Osteocyte (in vitro differentiated cells): ENCODE data around the gene NATD1. TPM values are rescaled to one million over a fixed set of nuclear protein-coding genes. Genes with fewer than 3 reads are reported as not detected.
A peak's percentile ranks its signal among the peaks of the same experiment; 100 is the strongest.

Experiments
- DNase-seq: peaks from one replicate; pipeline ENCODE4 v3.0.0; 2021; ENCODE audit warnings: mixed read lengths; ENCODE audit not compliant: unreplicated experiment; ENCODE audit errors: extremely low spot score
- H3K27ac Mint-ChIP-seq: one replicate; pipeline ENCODE4 v1.8.0; 2021; ENCODE audit warnings: mild to moderate bottlenecking, mixed read lengths; ENCODE audit not compliant: unreplicated experiment
- H3K27me3 Mint-ChIP-seq: one replicate; pipeline ENCODE4 v1.8.0; 2021; ENCODE audit warnings: mixed read lengths; ENCODE audit not compliant: unreplicated experiment
- H3K36me3 Mint-ChIP-seq: one replicate; pipeline ENCODE4 v1.8.0; 2021; ENCODE audit warnings: mixed read lengths; ENCODE audit not compliant: unreplicated experiment
- H3K4me1 Mint-ChIP-seq: one replicate; pipeline ENCODE4 v1.8.0; 2021; ENCODE audit warnings: mixed read lengths; ENCODE audit not compliant: unreplicated experiment
- H3K4me3 Mint-ChIP-seq: one replicate; pipeline ENCODE4 v1.8.0; 2021; ENCODE audit warnings: mild to moderate bottlenecking, moderate library complexity, mixed read lengths; ENCODE audit not compliant: unreplicated experiment
- H3K9me3 Mint-ChIP-seq: one replicate; pipeline ENCODE4 v1.8.0; 2021; ENCODE audit warnings: mixed read lengths; ENCODE audit not compliant: unreplicated experiment
- total RNA-seq: library from RNA; stranded (reverse); gene quantifications from 2 replicates; pipeline ENCODE4 v1.2.1, GENCODE V29; 2021
- TF ChIP-seq, protein P1 (sequence below): fragments of 200-600 bp; sonication (generic); IDR thresholded peaks from 2 replicates; pipeline ENCODE4 v1.5.0; 2021; ENCODE audit warnings: antibody characterized with exemption, mild to moderate bottlenecking, moderate library complexity

The NATD1 gene
- total RNA-seq, 1 donor from 2014 or later, result 18.5 TPM

DNA sequence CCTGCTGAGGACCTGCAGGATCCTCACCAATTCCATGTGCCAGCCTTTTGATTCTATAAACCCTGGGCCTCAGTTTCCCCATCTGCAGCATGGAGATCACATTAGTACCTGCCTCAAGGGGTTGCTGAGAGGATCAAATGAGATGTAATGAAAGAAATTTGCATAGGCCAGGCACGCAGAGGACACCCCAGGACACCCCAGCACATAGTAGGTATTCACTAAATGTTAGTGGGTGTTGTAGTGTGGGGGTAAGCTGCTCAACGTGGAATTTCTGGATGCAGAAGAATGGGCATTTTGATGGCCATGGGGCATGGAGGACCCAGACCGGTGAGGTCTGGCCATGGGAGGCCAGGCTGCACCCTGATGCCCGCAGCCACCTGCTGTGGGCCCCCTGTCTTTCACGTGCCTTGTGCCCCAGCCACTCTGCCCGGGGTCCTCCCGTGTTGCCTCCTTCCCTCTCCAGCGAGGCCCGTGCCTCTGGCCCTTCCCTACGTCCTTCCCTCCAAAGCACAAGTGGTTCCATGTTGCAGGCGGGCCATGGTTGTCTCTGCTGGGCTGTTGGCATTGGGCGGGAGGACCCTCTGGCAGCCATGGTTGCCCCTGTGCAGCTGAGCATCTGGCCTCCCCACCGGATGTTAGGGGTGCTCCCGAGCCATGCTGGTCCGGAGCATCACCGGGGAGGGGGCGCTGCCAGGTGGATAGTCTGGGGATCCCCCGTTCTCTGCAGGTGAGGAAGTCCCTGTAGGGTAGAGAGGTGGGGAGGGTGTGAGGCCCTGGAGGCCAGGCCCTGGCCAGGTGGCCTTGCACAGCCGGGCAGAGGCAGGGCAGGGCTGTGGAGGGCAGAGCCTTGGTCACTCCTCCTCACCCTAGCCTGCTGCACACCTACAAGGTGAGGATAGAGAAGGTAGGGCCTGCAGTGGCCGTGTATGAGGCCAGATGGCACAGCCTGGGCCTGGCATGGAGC, 39.9 kb upstream of the NATD1 start:
- no peaks in the 10 kb centered on the region for H3K27me3 Mint-ChIP-seq
- H3K27ac Mint-ChIP-seq, result no peak overlapping the region
- no peaks in the 10 kb centered on the region for H3K9me3 Mint-ChIP-seq
- peak; percentile 85 for DNase-seq
- H3K4me1 Mint-ChIP-seq, result peaks cover 33% of the 10 kb centered on the region
- no peak overlapping the region for H3K4me3 Mint-ChIP-seq
- TF ChIP-seq, protein P1, sequence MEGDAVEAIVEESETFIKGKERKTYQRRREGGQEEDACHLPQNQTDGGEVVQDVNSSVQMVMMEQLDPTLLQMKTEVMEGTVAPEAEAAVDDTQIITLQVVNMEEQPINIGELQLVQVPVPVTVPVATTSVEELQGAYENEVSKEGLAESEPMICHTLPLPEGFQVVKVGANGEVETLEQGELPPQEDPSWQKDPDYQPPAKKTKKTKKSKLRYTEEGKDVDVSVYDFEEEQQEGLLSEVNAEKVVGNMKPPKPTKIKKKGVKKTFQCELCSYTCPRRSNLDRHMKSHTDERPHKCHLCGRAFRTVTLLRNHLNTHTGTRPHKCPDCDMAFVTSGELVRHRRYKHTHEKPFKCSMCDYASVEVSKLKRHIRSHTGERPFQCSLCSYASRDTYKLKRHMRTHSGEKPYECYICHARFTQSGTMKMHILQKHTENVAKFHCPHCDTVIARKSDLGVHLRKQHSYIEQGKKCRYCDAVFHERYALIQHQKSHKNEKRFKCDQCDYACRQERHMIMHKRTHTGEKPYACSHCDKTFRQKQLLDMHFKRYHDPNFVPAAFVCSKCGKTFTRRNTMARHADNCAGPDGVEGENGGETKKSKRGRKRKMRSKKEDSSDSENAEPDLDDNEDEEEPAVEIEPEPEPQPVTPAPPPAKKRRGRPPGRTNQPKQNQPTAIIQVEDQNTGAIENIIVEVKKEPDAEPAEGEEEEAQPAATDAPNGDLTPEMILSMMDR, result no peak
- H3K36me3 Mint-ChIP-seq, result peaks cover 2% of the 10 kb centered on the region

DNA sequence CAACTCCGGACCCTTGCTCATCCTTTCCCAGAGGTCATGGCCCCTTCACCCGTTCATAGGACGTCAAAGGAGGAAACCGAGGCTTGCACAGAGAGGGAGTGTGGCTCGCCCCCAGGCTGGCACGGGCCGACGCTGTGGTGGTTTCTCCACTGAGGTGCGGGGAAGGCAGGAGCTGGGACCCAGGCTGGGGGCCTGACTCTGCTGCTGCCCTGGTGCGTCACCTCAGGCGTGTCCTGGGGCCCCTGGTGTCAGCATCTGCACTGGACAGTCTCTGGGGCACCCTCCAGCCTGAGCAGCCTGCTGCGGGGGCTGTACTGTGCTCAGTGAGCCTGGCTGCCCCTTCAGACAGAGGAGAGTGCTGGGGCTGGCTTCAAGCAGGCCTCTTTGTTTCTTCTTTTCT, 38.7 kb upstream of the NATD1 start:
- Mint-ChIP-seq H3K4me3 (no peak overlapping the region), H3K4me1 (peaks cover 40% of the 10 kb centered on the region), H3K9me3 (no peaks in the 10 kb centered on the region), H3K27me3 (no peaks in the 10 kb centered on the region), H3K36me3 (peaks cover 2% of the 10 kb centered on the region), H3K27ac (no peak overlapping the region)
- DNase-seq, result no peak
- TF ChIP-seq, protein P1, result no peak

DNA sequence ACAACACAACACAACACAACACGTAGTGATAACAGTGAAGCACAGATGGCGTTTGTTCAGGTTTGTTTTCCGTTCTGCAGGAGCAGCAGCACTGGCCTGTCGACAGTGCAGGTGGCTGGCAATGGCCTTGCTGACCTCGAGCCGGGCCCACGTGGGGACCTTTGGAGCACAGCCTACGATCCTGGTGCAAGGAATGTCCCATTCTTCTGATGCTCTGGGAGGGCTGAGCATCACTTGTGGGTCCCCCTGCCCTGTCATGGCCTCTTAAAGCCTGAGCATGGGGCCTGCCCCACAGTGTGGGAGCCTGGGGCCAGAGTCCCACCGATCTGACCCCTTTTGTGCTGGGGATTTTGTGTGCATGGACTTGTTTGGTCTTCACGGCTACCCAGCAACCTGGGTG, 38.1 kb upstream of the NATD1 start:
- TF ChIP-seq, protein P1, result no peak
- H3K27ac Mint-ChIP-seq, result no peak overlapping the region
- DNase-seq, result no peak

DNA sequence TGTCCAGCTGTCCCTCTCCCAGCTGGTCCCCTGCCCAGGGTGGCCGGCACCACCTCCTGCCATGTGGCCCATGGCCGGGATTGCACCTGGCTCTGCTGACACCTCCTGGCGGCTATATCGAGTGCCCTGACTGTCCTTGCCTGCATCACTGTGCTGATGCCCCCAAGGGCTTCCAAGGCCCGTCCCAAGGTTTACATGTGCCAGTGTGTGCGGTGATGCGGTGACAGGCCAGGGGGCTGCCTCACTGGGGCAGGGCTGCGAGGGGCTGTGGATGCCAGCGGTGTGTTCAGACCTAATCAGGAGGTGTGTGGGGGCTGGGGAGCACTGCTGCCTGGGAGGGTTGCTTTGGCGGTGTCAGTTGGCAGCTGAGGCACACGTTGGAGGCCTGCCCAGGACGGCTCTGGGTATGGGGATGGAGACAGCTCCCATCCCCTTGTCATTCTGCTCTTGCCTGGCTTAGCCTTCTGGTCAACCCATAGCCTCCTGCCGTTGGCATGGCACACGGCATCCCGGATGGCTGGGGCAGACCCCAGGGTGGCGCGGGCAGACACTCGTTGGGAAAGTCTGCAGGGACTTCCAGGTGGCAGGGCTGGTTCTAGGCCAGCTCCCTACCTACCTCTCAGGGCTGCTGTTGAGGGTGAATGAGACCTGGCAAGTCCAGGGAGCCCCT, 36.8 kb upstream of the NATD1 start:
- H3K9me3 Mint-ChIP-seq, result no peaks in the 10 kb centered on the region
- peak overlapping the region; percentile 13 for H3K27ac Mint-ChIP-seq
- H3K36me3 Mint-ChIP-seq, result peaks cover 2% of the 10 kb centered on the region
- DNase-seq, result no peak
- peaks cover 53% of the 10 kb centered on the region for H3K4me1 Mint-ChIP-seq
- H3K27me3 Mint-ChIP-seq, result no peaks in the 10 kb centered on the region
- H3K4me3 Mint-ChIP-seq, result no peak overlapping the region
- TF ChIP-seq, protein P1, result no peak

More for the DNA sequence above, 38.1 kb upstream of the NATD1 start:
- H3K9me3 Mint-ChIP-seq, result no peaks in the 10 kb centered on the region
- no peak overlapping the region for H3K4me3 Mint-ChIP-seq
- H3K4me1 Mint-ChIP-seq, result peaks cover 46% of the 10 kb centered on the region
- no peaks in the 10 kb centered on the region for H3K27me3 Mint-ChIP-seq
- peaks cover 2% of the 10 kb centered on the region for H3K36me3 Mint-ChIP-seq
